HG02870 (cell line): ENCODE measurements around the gene UBE2O.

Experiments
- ATAC-seq: cut with Tn5 transposase; IDR thresholded peaks from one replicate; pipeline ENCODE4 v1.9.1; 2021; ENCODE audit warnings: mild to moderate bottlenecking, moderate library complexity; ENCODE audit not compliant: unreplicated experiment

UBE2O gene

GRCh38 chr17:76398523-76399174, 54.3 kb downstream of the UBE2O start:
- no peak for ATAC-seq

- ATAC-seq = no peak
Measured at GRCh38 chr17:76397687-76398522, 55.0 kb downstream of the UBE2O start.

- ATAC-seq = no peak
Measured at GRCh38 chr17:76397184-76397583, 55.8 kb downstream of the UBE2O start.

GRCh38 chr17:76395980-76396379, 57.0 kb downstream of the UBE2O start:
- ATAC-seq = no peak

GRCh38 chr17:76394166-76394565, 58.8 kb downstream of the UBE2O start:
- no peak for ATAC-seq

GRCh38 chr17:76391200-76391715, 61.7 kb downstream of the UBE2O start:
- no peak for ATAC-seq

- ATAC-seq = no peak
Measured at GRCh38 chr17:76390003-76390421, 62.9 kb downstream of the UBE2O start.

GRCh38 chr17:76388966-76389888, 63.7 kb downstream of the UBE2O start:
- ATAC-seq = no peak

- no peak for ATAC-seq
Measured at GRCh38 chr17:76386966-76387765, 65.8 kb downstream of the UBE2O start.

- ATAC-seq = no peak
Measured at GRCh38 chr17:76385892-76386786, 66.8 kb downstream of the UBE2O start.

GRCh38 chr17:76384987-76385891, 67.7 kb downstream of the UBE2O start:
- ATAC-seq = no peak

GRCh38 chr17:76384222-76384986, 68.5 kb downstream of the UBE2O start, which contains the start of gene SPHK1:
TSS of gene SPHK1 (plus strand) at chr17:76384609. CDS start at chr17:76385645, 1,036 bp downstream.
- no peak for ATAC-seq

GRCh38 chr17:76383546-76384221, 69.3 kb downstream of the UBE2O start:
- ATAC-seq = no peak

- no peak for ATAC-seq
Measured at GRCh38 chr17:76382803-76383545, 70.0 kb downstream of the UBE2O start.

GRCh38 chr17:76382351-76382802, 70.6 kb downstream of the UBE2O start:
- no peak for ATAC-seq
